ENCODE measurements around the gene CUL1. TPM values are rescaled to one million over a fixed set of nuclear protein-coding genes. Genes with fewer than 3 reads are reported as not detected.

CUL1 gene
- polyA plus RNA-seq (ENCODE audit: low read depth in 6 of 6): 10 to 100 TPM; 41.3 to 58.9 (median 46.3) TPM

- peak; percentile 82 for DNase-seq
- H3K4me1 Mint-ChIP-seq: peaks cover 43 to 45% (median 43%) of the 10 kb centered on the region in 3 donors
- H3K27ac Mint-ChIP-seq: peak within 1 kb of the TSS; percentile 40 to 93 (median 90)
- no peaks in the 10 kb centered on the region for H3K27me3 Mint-ChIP-seq
- peak within 1 kb of the TSS; percentile 84 to 96 (median 92) for H3K4me3 Mint-ChIP-seq
- H3K9me3 Mint-ChIP-seq: no peaks in the 10 kb centered on the region
- H3K36me3 Mint-ChIP-seq: no peaks in the 10 kb centered on the region
- ATAC-seq (ENCODE audit: low read depth in 2 of 2): peak; percentile 74 to 77
Observed at GRCh38 chr7:148698397-148699023, at the start of gene CUL1. TSS of gene CUL1 (plus strand) at chr7:148698903. CDS start at chr7:148730123, 31,220 bp downstream.

- H3K9me3 Mint-ChIP-seq: no peaks in the 10 kb centered on the region
- no peak overlapping the region for H3K4me3 Mint-ChIP-seq
- DNase-seq (no peak), ATAC-seq (ENCODE audit: low read depth in 2 of 2) (no peak)
- no peaks in the 10 kb centered on the region for H3K4me1 Mint-ChIP-seq
- H3K27ac Mint-ChIP-seq: no peak overlapping the region
- peaks cover 13 to 30% (median 18%) of the 10 kb centered on the region in 3 donors for H3K27me3 Mint-ChIP-seq
- peaks cover 0 to under 1% of the 10 kb centered on the region in 2 donors for H3K36me3 Mint-ChIP-seq
Observed at GRCh38 chr7:148650232-148650858, 48.4 kb upstream of the CUL1 start.

- ATAC-seq (ENCODE audit: low read depth in 2 of 2) (no peak), DNase-seq (no peak)
- Mint-ChIP-seq H3K27ac (no peak overlapping the region), H3K36me3 (no peaks in the 10 kb centered on the region), H3K4me1 (no peaks in the 10 kb centered on the region), H3K9me3 (no peaks in the 10 kb centered on the region), H3K4me3 (no peak overlapping the region), H3K27me3 (peaks cover 8 to 25% (median 9%) of the 10 kb centered on the region in 3 donors)
Observed at GRCh38 chr7:148652773-148653172, 45.9 kb upstream of the CUL1 start.

- no peaks in the 10 kb centered on the region for H3K9me3 Mint-ChIP-seq
- no peaks in the 10 kb centered on the region for H3K36me3 Mint-ChIP-seq
- ATAC-seq (ENCODE audit: low read depth in 2 of 2): no peak
- no peak for DNase-seq
- H3K4me3 Mint-ChIP-seq: no peak overlapping the region
- no peaks in the 10 kb centered on the region for H3K27me3 Mint-ChIP-seq
- H3K27ac Mint-ChIP-seq: no peak overlapping the region
- no peaks in the 10 kb centered on the region for H3K4me1 Mint-ChIP-seq
Observed at GRCh38 chr7:148657929-148658328, 40.8 kb upstream of the CUL1 start.

- ATAC-seq (ENCODE audit: low read depth in 2 of 2): no peak
- Mint-ChIP-seq H3K4me3 (no peak overlapping the region), H3K27me3 (peaks cover 0 to 2% (median 0%) of the 10 kb centered on the region in 3 donors), H3K9me3 (no peaks in the 10 kb centered on the region), H3K36me3 (no peaks in the 10 kb centered on the region), H3K27ac (no peak overlapping the region), H3K4me1 (no peaks in the 10 kb centered on the region)
- DNase-seq: no peak
Observed at GRCh38 chr7:148661471-148661870, 37.2 kb upstream of the CUL1 start.

- Mint-ChIP-seq H3K27ac (no peak overlapping the region), H3K4me3 (peak overlapping the region in 1 of 8 donors; percentile 48), H3K27me3 (peaks cover 0 to 9% (median 0%) of the 10 kb centered on the region in 3 donors), H3K9me3 (no peaks in the 10 kb centered on the region), H3K4me1 (no peaks in the 10 kb centered on the region), H3K36me3 (no peaks in the 10 kb centered on the region)
- DNase-seq: no peak
- ATAC-seq (ENCODE audit: low read depth in 2 of 2): no peak
Observed at GRCh38 chr7:148662646-148663045, 36.1 kb upstream of the CUL1 start.

GRCh38 chr7:148664324-148664723 is 34.4 kb upstream of the CUL1 start:
- DNase-seq (no peak), ATAC-seq (ENCODE audit: low read depth in 2 of 2) (no peak)
- Mint-ChIP-seq H3K36me3 (no peaks in the 10 kb centered on the region), H3K4me3 (no peak overlapping the region), H3K4me1 (no peaks in the 10 kb centered on the region), H3K27ac (no peak overlapping the region), H3K9me3 (no peaks in the 10 kb centered on the region), H3K27me3 (peaks cover 0 to 19% (median 5%) of the 10 kb centered on the region in 3 donors)

- H3K27ac Mint-ChIP-seq: no peak overlapping the region
- H3K4me3 Mint-ChIP-seq: no peak overlapping the region
- ATAC-seq (ENCODE audit: low read depth in 2 of 2) (no peak), DNase-seq (no peak)
- H3K4me1 Mint-ChIP-seq: no peaks in the 10 kb centered on the region
- no peaks in the 10 kb centered on the region for H3K36me3 Mint-ChIP-seq
- H3K27me3 Mint-ChIP-seq: peaks cover 0 to 22% (median 5%) of the 10 kb centered on the region in 3 donors
- no peaks in the 10 kb centered on the region for H3K9me3 Mint-ChIP-seq
Observed at GRCh38 chr7:148665221-148665620, 33.5 kb upstream of the CUL1 start.

- peaks cover 4 to 12% (median 5%) of the 10 kb centered on the region in 7 donors for H3K9me3 Mint-ChIP-seq
- no peaks in the 10 kb centered on the region for H3K4me1 Mint-ChIP-seq
- no peak overlapping the region for H3K4me3 Mint-ChIP-seq
- DNase-seq (no peak), ATAC-seq (ENCODE audit: low read depth in 2 of 2) (no peak)
- no peak overlapping the region for H3K27ac Mint-ChIP-seq
- peaks cover 0 to 36% (median 11%) of the 10 kb centered on the region in 3 donors for H3K27me3 Mint-ChIP-seq
- peaks cover 0 to 8% of the 10 kb centered on the region in 2 donors for H3K36me3 Mint-ChIP-seq
Observed at GRCh38 chr7:148669927-148670326, 28.8 kb upstream of the CUL1 start.

- no peak for DNase-seq
- H3K27me3 Mint-ChIP-seq: peaks cover 2 to 39% (median 15%) of the 10 kb centered on the region in 3 donors
- no peak for ATAC-seq (ENCODE audit: low read depth in 2 of 2)
Observed at GRCh38 chr7:148670374-148670773, 28.3 kb upstream of the CUL1 start.

GRCh38 chr7:148670807-148671206 is 27.9 kb upstream of the CUL1 start:
- no peak overlapping the region for H3K27ac Mint-ChIP-seq
- DNase-seq (no peak), ATAC-seq (ENCODE audit: low read depth in 2 of 2) (no peak)
- H3K9me3 Mint-ChIP-seq: peaks cover 4 to 17% (median 9%) of the 10 kb centered on the region in 7 donors
- H3K36me3 Mint-ChIP-seq: peaks cover 0 to 16% of the 10 kb centered on the region in 2 donors
- H3K4me3 Mint-ChIP-seq: no peak overlapping the region
- no peaks in the 10 kb centered on the region for H3K4me1 Mint-ChIP-seq
- H3K27me3 Mint-ChIP-seq: peaks cover 4 to 43% (median 19%) of the 10 kb centered on the region in 3 donors

More at GRCh38 chr7:148670374-148670773, 28.3 kb upstream of the CUL1 start:
- Mint-ChIP-seq H3K4me3 (no peak overlapping the region), H3K36me3 (peaks cover 0 to 13% of the 10 kb centered on the region in 2 donors), H3K27ac (peak overlapping the region in 1 of 6 donors; percentile 83), H3K9me3 (peaks cover 4 to 16% (median 8%) of the 10 kb centered on the region in 7 donors), H3K4me1 (no peaks in the 10 kb centered on the region)

- Mint-ChIP-seq H3K27me3 (peaks cover 9 to 45% (median 29%) of the 10 kb centered on the region in 3 donors), H3K9me3 (peaks cover 4 to 17% (median 9%) of the 10 kb centered on the region in 7 donors)
- no peak for ATAC-seq (ENCODE audit: low read depth in 2 of 2)
Observed at GRCh38 chr7:148672041-148672440, 26.7 kb upstream of the CUL1 start.

GRCh38 chr7:148674689-148675088 is 24.0 kb upstream of the CUL1 start:
- no peak for DNase-seq
- Mint-ChIP-seq H3K27me3 (peaks cover 9 to 43% (median 34%) of the 10 kb centered on the region in 3 donors), H3K27ac (no peak overlapping the region), H3K36me3 (peaks cover 0 to 16% of the 10 kb centered on the region in 2 donors), H3K9me3 (peaks cover 4 to 17% (median 9%) of the 10 kb centered on the region in 7 donors), H3K4me1 (no peaks in the 10 kb centered on the region), H3K4me3 (no peak overlapping the region)
- no peak for ATAC-seq (ENCODE audit: low read depth in 2 of 2)

More at GRCh38 chr7:148672041-148672440, 26.7 kb upstream of the CUL1 start:
- H3K4me1 Mint-ChIP-seq: no peaks in the 10 kb centered on the region
- H3K36me3 Mint-ChIP-seq: peaks cover 0 to 16% of the 10 kb centered on the region in 2 donors
- no peak overlapping the region for H3K27ac Mint-ChIP-seq
- no peak for DNase-seq
- H3K4me3 Mint-ChIP-seq: no peak overlapping the region

GRCh38 chr7:148676291-148676690 is 22.4 kb upstream of the CUL1 start:
- no peak overlapping the region for H3K27ac Mint-ChIP-seq
- H3K4me3 Mint-ChIP-seq: no peak overlapping the region

More at GRCh38 chr7:148676291-148676690, 22.4 kb upstream of the CUL1 start:
- peaks cover 4 to 21% (median 9%) of the 10 kb centered on the region in 7 donors for H3K9me3 Mint-ChIP-seq
- H3K27me3 Mint-ChIP-seq: peaks cover 9 to 43% (median 25%) of the 10 kb centered on the region in 3 donors
- peaks cover 0 to 16% of the 10 kb centered on the region in 2 donors for H3K36me3 Mint-ChIP-seq
- DNase-seq: no peak
- no peaks in the 10 kb centered on the region for H3K4me1 Mint-ChIP-seq
- ATAC-seq (ENCODE audit: low read depth in 2 of 2): no peak

Data from naive B cell (primary cell).